ENCODE results near the gene IZUMO1. TPM values are rescaled to one million over a fixed set of nuclear protein-coding genes. Genes with fewer than 3 reads are reported as not detected.
A peak's percentile ranks its signal among the peaks of the same experiment; 100 is the strongest.

Gene IZUMO1
- total and polyA plus RNA-seq, 2 of the 13 experiments (the other 11 are each of a cell fraction or from before 2014, with no cell fraction given), result 0.07 to 0.22 TPM

GRCh38 chr19:48772503-48772953 lies 25.8 kb upstream of the IZUMO1 start (continued):
- no peak for TF ChIP-seq MLLT10 (CRISPR knock-in tag; IDR thresholded peaks at IDR 0.05)
- no peak for TF ChIP-seq ZBTB44 (CRISPR knock-in tag; IDR thresholded peaks at IDR 0.05)
- TF ChIP-seq ZNF703 (CRISPR knock-in tag; IDR thresholded peaks at IDR 0.05; ENCODE audit: borderline replicate concordance), result no peak
- no peak for TF ChIP-seq LCORL (IDR thresholded peaks at IDR 0.05)
- TF ChIP-seq LCORL (CRISPR knock-in tag; IDR thresholded peaks at IDR 0.05), result no peak
- TF ChIP-seq CHD4 (IDR thresholded peaks at IDR 0.05; ENCODE audit: borderline replicate concordance, low read length), result no peak
- TF ChIP-seq MED13 (CRISPR knock-in tag; IDR thresholded peaks at IDR 0.05), result no peak
- TF ChIP-seq BCLAF1 (IDR thresholded peaks at IDR 0.05), result no peak
- no peak for TF ChIP-seq ZBTB39 (CRISPR knock-in tag; IDR thresholded peaks at IDR 0.05)
- TF ChIP-seq ZNF883 (CRISPR knock-in tag; IDR thresholded peaks at IDR 0.05; ENCODE audit: not compliant biosample characterization), result no peak
- no peak for TF ChIP-seq RBFOX2 (IDR thresholded peaks at IDR 0.05; ENCODE audit: low read depth, low read length)
- TF ChIP-seq ZNF792 (CRISPR knock-in tag; IDR thresholded peaks at IDR 0.05), result no peak
- no peak; the same call in 1 of the 2 replicates for TF ChIP-seq KDM2A (CRISPR knock-in tag; IDR thresholded peaks at IDR 0.05; ENCODE audit: borderline replicate concordance, low read depth)
- no peak for TF ChIP-seq ATF3 (CRISPR knock-in tag; IDR thresholded peaks at IDR 0.05)
- TF ChIP-seq RXRA (CRISPR knock-in tag; IDR thresholded peaks at IDR 0.05), result no peak; the same call in 1 of the 2 replicates
- TF ChIP-seq SP4 (CRISPR knock-in tag; IDR thresholded peaks at IDR 0.05), result peak; percentile 36; the same call in 1 of the 2 replicates
- TF ChIP-seq EED (CRISPR knock-in tag; IDR thresholded peaks at IDR 0.05), result no peak
- TF ChIP-seq ADNP (CRISPR knock-in tag; IDR thresholded peaks at IDR 0.05), result no peak; the same call in 1 of the 2 replicates
- no peak for TF ChIP-seq HNRNPUL1 (IDR thresholded peaks at IDR 0.05; ENCODE audit: low read depth, low read length)
- no peak; the same call in 1 of the 2 replicates for TF ChIP-seq ZNF430 (CRISPR knock-in tag; IDR thresholded peaks at IDR 0.05)
- no peak for TF ChIP-seq ATAD3A (CRISPR knock-in tag; IDR thresholded peaks at IDR 0.05)
- no peak for TF ChIP-seq E2F1 (CRISPR knock-in tag; IDR thresholded peaks at IDR 0.05)
- no peak for TF ChIP-seq ELF1 (CRISPR knock-in tag; IDR thresholded peaks at IDR 0.05)
- no peak for TF ChIP-seq SRF (IDR thresholded peaks at IDR 0.05; ENCODE audit: low read depth, low read length)
- no peak for TF ChIP-seq U2AF2 (IDR thresholded peaks at IDR 0.05; ENCODE audit: low read depth, low read length)
- no peak for TF ChIP-seq ZIK1 (CRISPR knock-in tag; IDR thresholded peaks at IDR 0.05; ENCODE audit: borderline replicate concordance, low read depth)

Data from HepG2 (cell line).